GM19438 (cell line): Measurements from ENCODE around the gene CRADD.

Experiments
- ATAC-seq: cut with Tn5 transposase; IDR thresholded peaks from one replicate; pipeline ENCODE4 v1.9.1; 2021; ENCODE audit warnings: low read depth; ENCODE audit not compliant: unreplicated experiment

CRADD gene

GRCh38 chr12:93831374-93831773 is 154.2 kb downstream of the CRADD start:
- no peak for ATAC-seq

GRCh38 chr12:93832131-93832530 is 155.0 kb downstream of the CRADD start:
- ATAC-seq = no peak

GRCh38 chr12:93833946-93834345 is 156.8 kb downstream of the CRADD start:
- ATAC-seq = no peak

GRCh38 chr12:93836620-93837260 is 159.6 kb downstream of the CRADD start:
- ATAC-seq = no peak

- no peak for ATAC-seq
Observed at GRCh38 chr12:93838193-93838592, 161.0 kb downstream of the CRADD start.

GRCh38 chr12:93839064-93839463 is 161.9 kb downstream of the CRADD start:
- ATAC-seq = no peak

- ATAC-seq = no peak
Observed at GRCh38 chr12:93841671-93842070, 164.5 kb downstream of the CRADD start.

- ATAC-seq = no peak
Observed at GRCh38 chr12:93844164-93844784, 167.1 kb downstream of the CRADD start.

GRCh38 chr12:93846936-93847516 is 169.9 kb downstream of the CRADD start:
- ATAC-seq = no peak

- ATAC-seq = peak; percentile 81
Observed at GRCh38 chr12:93847517-93848474, 170.6 kb downstream of the CRADD start.

- ATAC-seq = peak; percentile 34
Observed at GRCh38 chr12:93848523-93849101, 171.4 kb downstream of the CRADD start.

GRCh38 chr12:93849946-93850345 is 172.8 kb downstream of the CRADD start:
- ATAC-seq = no peak

- ATAC-seq = no peak
Observed at GRCh38 chr12:93850481-93851256, 173.5 kb downstream of the CRADD start.

GRCh38 chr12:93851257-93851671 is 174.1 kb downstream of the CRADD start:
- ATAC-seq = no peak

GRCh38 chr12:93852173-93852591 is 175.0 kb downstream of the CRADD start:
- ATAC-seq = no peak

- ATAC-seq = no peak
Observed at GRCh38 chr12:93853698-93854478, 176.7 kb downstream of the CRADD start.

- ATAC-seq = no peak
Observed at GRCh38 chr12:93855261-93855660, 178.1 kb downstream of the CRADD start.

GRCh38 chr12:93856611-93857010 is 179.4 kb downstream of the CRADD start:
- ATAC-seq = no peak
